K562 (cell line): ENCODE results near the gene HMX2. TPM values are rescaled to one million over a fixed set of nuclear protein-coding genes. Genes with fewer than 3 reads are reported as not detected.

ENCODE experiments used
- CREBBP ChIP-seq: IDR thresholded peaks from one replicate; pipeline ENCODE4 v1.6.1; 2012; ENCODE audit warnings: low read depth, mild to moderate bottlenecking, control low read depth, inconsistent platforms, low read length
- E2F8 ChIP-seq: fragments of 450-650 bp; IDR thresholded peaks from 2 replicates; pipeline ENCODE4 v1.7.1; 2018; ENCODE audit warnings: mild to moderate bottlenecking, low read depth; ENCODE audit not compliant: partially characterized antibody
- PKNOX1 ChIP-seq: fragments of 450-650 bp; IDR thresholded peaks from 2 replicates; pipeline ENCODE4 v1.6.1; 2016
- ZNF263 ChIP-seq: sonication (generic); formaldehyde crosslinking; IDR thresholded peaks from 2 replicates; pipeline ENCODE4 v1.8.0; 2022; ENCODE audit warnings: mild to moderate bottlenecking, missing genetic modification reagents, borderline replicate concordance
- ZNF551 ChIP-seq: fragments of 250-450 bp; sonication (Bioruptor Pico); IDR thresholded peaks from 2 replicates; pipeline ENCODE4 v1.5.0; 2021; ENCODE audit warnings: mild to moderate bottlenecking, moderate library complexity
- polyA plus RNA-seq, 8 experiments: library from polyadenylated mRNA; depleted of rRNA in 4 of 8; stranded (reverse) in 5 of 8; unstranded in 3 of 8; fragments of >200 nt; fragmentation: Nextera tagmentation in 2 of 8; fragmentation: Illumina TruSeq in 1 of 8; extraction: Ambion mirVana in 2 of 8; extraction: Trizol in 1 of 8; gene quantifications; 2 replicates each; pipeline versions ENCODE4 v1.2.1 to v1.2.3, GENCODE V29; 2011 to 2014; ENCODE audit warnings: inconsistent platforms in 1 of 8, missing spikeins in 1 of 8
- total RNA-seq, 7 experiments: library from RNA; depleted of rRNA in 6 of 7; stranded (reverse); fragments of >200 nt in 6 of 7; fragmentation: Illumina TruSeq in 2 of 7; extraction: Trizol in 2 of 7; gene quantifications; 2 replicates each; pipeline versions ENCODE4 v1.2.1 to v1.2.3, GENCODE V29; 2011 to 2021; ENCODE audit warnings: low replicate concordance in 1 of 7

HMX2 gene
- total and polyA plus RNA-seq, 9 of the 15 experiments (the other 6 are each of a cell fraction or from before 2014, with no cell fraction given) = 0.07 to 0.58 (median 0.09) TPM; not detected in 2

GRCh38 chr10:123180101-123181090 is 32.5 kb downstream of the HMX2 start (continued):
- TF ChIP-seq E2F8 = no peak
- no peak for TF ChIP-seq ZNF551
- TF ChIP-seq CREBBP = no peak
- TF ChIP-seq PKNOX1 = no peak
- no peak for TF ChIP-seq ZNF263 (CRISPR knock-in tag)
- TF ChIP-seq, all 486 proteins: peak for 0
